ENCODE data around the gene FLYWCH2. TPM values are rescaled to one million over a fixed set of nuclear protein-coding genes. Genes with fewer than 3 reads are reported as not detected.
A peak's percentile ranks its signal among the peaks of the same experiment; 100 is the strongest.

The FLYWCH2 gene
- 21.5 TPM for total RNA-seq
- long read RNA-seq, transcript FLYWCH2-202 (4 exons, 1,036 nt) = major isoform, 33 of 42 reads
- long read RNA-seq, partial matches to known transcripts = 0 of 42 reads
- long read RNA-seq, other reads (novel, unspliced or antisense) = 9 of 42 reads

GRCh38 chr16:2882650-2883457 lies at the start of gene FLYWCH2:
Gene FLYWCH2 (plus strand): TSS chr16:2883215. CDS start chr16:2896450, 13,235 bp downstream.
- DNase-seq (ENCODE audit: low spot score) = peak; percentile 100

GRCh38 chr16:2833776-2834175 lies 49.2 kb upstream of the FLYWCH2 start:
- no peak for DNase-seq (ENCODE audit: low spot score)

GRCh38 chr16:2834968-2835367 lies 48.0 kb upstream of the FLYWCH2 start:
- no peak for DNase-seq (ENCODE audit: low spot score)

GRCh38 chr16:2835638-2836493 lies 47.1 kb upstream of the FLYWCH2 start:
- no peak for DNase-seq (ENCODE audit: low spot score)

GRCh38 chr16:2836646-2837508 lies 46.1 kb upstream of the FLYWCH2 start:
- DNase-seq (ENCODE audit: low spot score) = no peak

GRCh38 chr16:2838928-2839327 lies 44.1 kb upstream of the FLYWCH2 start:
- no peak for DNase-seq (ENCODE audit: low spot score)

GRCh38 chr16:2839650-2840450 lies 43.2 kb upstream of the FLYWCH2 start:
- DNase-seq (ENCODE audit: low spot score) = no peak

GRCh38 chr16:2840914-2841313 lies 42.1 kb upstream of the FLYWCH2 start:
- no peak for DNase-seq (ENCODE audit: low spot score)

GRCh38 chr16:2841606-2842339 lies 41.2 kb upstream of the FLYWCH2 start:
- no peak for DNase-seq (ENCODE audit: low spot score)

- DNase-seq (ENCODE audit: low spot score) = no peak
These were observed 40.5 kb upstream of the FLYWCH2 start for GRCh38 chr16:2842340-2843000.

- no peak for DNase-seq (ENCODE audit: low spot score)
These were observed 39.5 kb upstream of the FLYWCH2 start for GRCh38 chr16:2843526-2843925.

GRCh38 chr16:2845116-2845515 lies 37.9 kb upstream of the FLYWCH2 start:
- DNase-seq (ENCODE audit: low spot score) = no peak

- no peak for DNase-seq (ENCODE audit: low spot score)
These were observed 36.3 kb upstream of the FLYWCH2 start for GRCh38 chr16:2846511-2847310.

- no peak for DNase-seq (ENCODE audit: low spot score)
These were observed 33.9 kb upstream of the FLYWCH2 start for GRCh38 chr16:2848933-2849725.

GRCh38 chr16:2852003-2852730 lies 30.8 kb upstream of the FLYWCH2 start:
- peak; percentile 80 for DNase-seq (ENCODE audit: low spot score)

- DNase-seq (ENCODE audit: low spot score) = no peak
These were observed 30.1 kb upstream of the FLYWCH2 start for GRCh38 chr16:2852731-2853507.
